MM.1S (cell line): ENCODE measurements around the gene PCDHB13.
"Not testable (repeated sequence)": the region's sequence is repeated elsewhere in the genome, so short reads cannot be mapped to it uniquely, and the experiment has no call there.

ENCODE experiments used
- DNase-seq: peaks from one replicate; pipeline ENCODE4 v3.0.0-alpha.2; 2015
- H2AFZ ChIP-seq: fragments of 300-600 bp; sonication (generic); 2 replicates; pipeline ENCODE4 v1.6.0; 2016; ENCODE audit warnings: antibody characterized with exemption, low read length
- H3F3A ChIP-seq: fragments of 300-600 bp; sonication (generic); 2 replicates; pipeline ENCODE4 v1.6.1; 2016; ENCODE audit warnings: mild to moderate bottlenecking, antibody characterized with exemption, low read length, moderate library complexity, mixed read lengths; ENCODE audit not compliant: insufficient read depth
- H3K27ac ChIP-seq: fragments of 300-600 bp; sonication (generic); 2 replicates; pipeline ENCODE4 v1.5.1; 2016; ENCODE audit warnings: mild to moderate bottlenecking, low read length
- H3K27me3 ChIP-seq: fragments of 300-600 bp; sonication (generic); replicated peaks from 2 replicates; pipeline ENCODE4 v1.6.0; 2016; ENCODE audit warnings: low read length; ENCODE audit not compliant: insufficient read depth
- H3K36me3 ChIP-seq: fragments of 300-600 bp; sonication (generic); replicated peaks from 2 replicates; pipeline ENCODE4 v1.6.1; 2016; ENCODE audit warnings: mild to moderate bottlenecking, low read length, mixed read lengths; ENCODE audit not compliant: insufficient read depth
- H3K4me1 ChIP-seq: fragments of 300-600 bp; sonication (generic); 2 replicates; pipeline ENCODE4 v1.6.1; 2016; ENCODE audit warnings: low read length, mixed read lengths
- H3K4me2 ChIP-seq: fragments of 300-600 bp; sonication (generic); 2 replicates; pipeline ENCODE4 v1.6.0; 2016; ENCODE audit warnings: low read depth, low read length
- H3K4me3 ChIP-seq: fragments of 300-600 bp; sonication (generic); 2 replicates; pipeline ENCODE4 v1.5.1; 2016; ENCODE audit warnings: low read length, mixed read lengths
- H3K79me2 ChIP-seq: fragments of 300-600 bp; sonication (generic); 2 replicates; pipeline ENCODE4 v1.6.1; 2016; ENCODE audit warnings: mixed run types, low read length, mixed read lengths
- H3K9ac ChIP-seq: fragments of 300-600 bp; sonication (generic); 2 replicates; pipeline ENCODE4 v1.6.1; 2016; ENCODE audit warnings: low read length, mixed read lengths
- H3K9me2 ChIP-seq: fragments of 300-600 bp; sonication (generic); replicated peaks from 2 replicates; pipeline ENCODE4 v1.6.1; 2016; ENCODE audit warnings: mild to moderate bottlenecking, low read length, mixed read lengths; ENCODE audit not compliant: insufficient read depth
- H3K9me3 ChIP-seq: fragments of 300-600 bp; sonication (generic); replicated peaks from 2 replicates; pipeline ENCODE4 v1.6.1; 2016; ENCODE audit warnings: mild to moderate bottlenecking, low read length, mixed read lengths; ENCODE audit not compliant: insufficient read depth
- H4K20me1 ChIP-seq: fragments of 300-600 bp; sonication (generic); 2 replicates; pipeline ENCODE4 v1.6.1; 2016; ENCODE audit warnings: mild to moderate bottlenecking, low read length, moderate library complexity, mixed read lengths; ENCODE audit not compliant: insufficient read depth
- CTCF ChIP-seq: fragments of 300-600 bp; sonication (generic); IDR thresholded peaks from 2 replicates; pipeline ENCODE4 v1.5.1; 2016; ENCODE audit warnings: antibody characterized with exemption, low read length, mixed read lengths
- EZH2 ChIP-seq: fragments of 300-600 bp; sonication (generic); optimal IDR thresholded peaks from 2 replicates; pipeline ENCODE3; 2017; ENCODE audit warnings: low read depth, mild to moderate bottlenecking, antibody characterized with exemption, low read length, mixed read lengths
- EZH2phosphoT487 ChIP-seq: fragments of 300-600 bp; sonication (generic); IDR thresholded peaks from 2 replicates; pipeline ENCODE4 v1.6.1; 2018; ENCODE audit warnings: antibody characterized with exemption, low read length

Gene PCDHB13

GRCh38 chr5:141245250-141245717 lies 31.6 kb downstream of the PCDHB13 start, which contains the start of gene PCDHB15:
TSS of gene PCDHB15 (plus strand) at chr5:141245395. CDS start at chr5:141245579, 184 bp downstream.
- Histone ChIP-seq H3K9ac (no peak within 1 kb of the TSS), H3K9me2 (no peaks in the 10 kb centered on the region), H3K9me3 (0 out of 2 replicates have a peak, but pooled peaks cover 4% of the 10 kb centered on the region), H4K20me1 (no peaks in the 10 kb centered on the region), H3F3A (no peaks in the 10 kb centered on the region), H3K36me3 (no peaks in the 10 kb centered on the region), H3K4me2 (peak within 1 kb of the TSS; percentile 5; the same call in 1 of the 2 replicates), H3K79me2 (no peaks in the 10 kb centered on the region), H2AFZ (no peak within 1 kb of the TSS), H3K4me3 (no peak within 1 kb of the TSS), H3K27me3 (no peaks in the 10 kb centered on the region), H3K4me1 (no peaks in the 10 kb centered on the region), H3K27ac (no peak within 1 kb of the TSS)
- TF ChIP-seq EZH2phosphoT487 (no peak), CTCF (peak; percentile 36), EZH2 (no peak)
- DNase-seq = no peak

- not testable (repeated sequence) for H4K20me1 ChIP-seq, H3K4me3 ChIP-seq, H2AFZ ChIP-seq, H3K4me1 ChIP-seq, H3K9ac ChIP-seq, H3K79me2 ChIP-seq, H3K36me3 ChIP-seq, H3K27ac ChIP-seq, DNase-seq, H3K4me2 ChIP-seq, H3F3A ChIP-seq, H3K9me3 ChIP-seq, H3K9me2 ChIP-seq, H3K27me3 ChIP-seq
These were observed 33.3 kb downstream of the PCDHB13 start for GRCh38 chr5:141246971-141247370.

GRCh38 chr5:141247434-141247833 lies 33.7 kb downstream of the PCDHB13 start:
- not testable (repeated sequence) for H3K9me2 ChIP-seq, H3K4me2 ChIP-seq, H3K4me3 ChIP-seq, H3K9me3 ChIP-seq, H4K20me1 ChIP-seq, H3K4me1 ChIP-seq, H3F3A ChIP-seq, H3K27ac ChIP-seq, H3K79me2 ChIP-seq, H3K9ac ChIP-seq, DNase-seq, H2AFZ ChIP-seq, H3K36me3 ChIP-seq, H3K27me3 ChIP-seq

GRCh38 chr5:141250576-141250975 lies 36.9 kb downstream of the PCDHB13 start:
- H3K27me3 ChIP-seq = no peaks in the 10 kb centered on the region
- DNase-seq = no peak
- TF ChIP-seq EZH2phosphoT487 (no peak), CTCF (no peak), EZH2 (no peak)
- no peaks in the 10 kb centered on the region for H3K79me2 ChIP-seq
- H3K9ac ChIP-seq = no peak overlapping the region
- no peak overlapping the region for H3K4me3 ChIP-seq
- H3K4me2 ChIP-seq = no peak overlapping the region
- no peaks in the 10 kb centered on the region for H3K4me1 ChIP-seq
- no peaks in the 10 kb centered on the region for H4K20me1 ChIP-seq
- H3K27ac ChIP-seq = no peak overlapping the region
- H3F3A ChIP-seq = no peaks in the 10 kb centered on the region
- H3K9me2 ChIP-seq = no peaks in the 10 kb centered on the region
- 0 out of 2 replicates have a peak, but pooled peaks cover 4% of the 10 kb centered on the region for H3K9me3 ChIP-seq
- no peak overlapping the region for H2AFZ ChIP-seq
- H3K36me3 ChIP-seq = no peaks in the 10 kb centered on the region
